GM12878 (cell line): ENCODE measurements around the gene RAPGEF6. TPM values are rescaled to one million over a fixed set of nuclear protein-coding genes. Genes with fewer than 3 reads are reported as not detected.

ENCODE experiments used
- ATAC-seq: fragments of 200-7000 bp; cut with Tn5 transposase; 3 replicates; pipeline ENCODE4 v1.9.1; 2020; ENCODE audit warnings: mild to moderate bottlenecking, moderate library complexity
- BruUV-seq: library from RNA; stranded (reverse); fragments of 400-500 nt; replicated peaks from 2 replicates; lab custom pipeline; 2021; lab: Mats Ljungman, UMichigan
- CTCF ChIA-PET: fragments of 300-600 bp; sonication (Branson Sonifier 250); formaldehyde crosslinking; extraction: SDS; loops from one replicate; lab custom pipeline; 2021; ENCODE audit warnings: inconsistent platforms; lab: Yijun Ruan, JAX
- POLR2A ChIA-PET: fragments of 350-600 bp; formaldehyde crosslinking; extraction: SDS; loops from one replicate; lab custom pipeline; 2021; ENCODE audit warnings: inconsistent platforms; lab: Charles Lee
- RAD21 ChIA-PET: fragments of 300-600 bp; sonication (Branson Sonifier 250); formaldehyde crosslinking; loops from one replicate; lab custom pipeline; 2023; ENCODE audit warnings: antibody characterized with exemption; ENCODE audit not compliant: unreplicated experiment; lab: Charles Lee
- SMC1A ChIA-PET: fragments of 300-600 bp; sonication (Branson Sonifier 250); formaldehyde crosslinking; loops from one replicate; lab custom pipeline; 2023; ENCODE audit not compliant: unreplicated experiment, uncharacterized antibody; lab: Charles Lee
- DNase-seq: peaks from one replicate; pipeline ENCODE4 v3.0.0-alpha.2; 2011; ENCODE audit warnings: low read depth, low spot score
- FAIRE-seq: peaks from 3 replicates; lab custom pipeline; 2011; peaks lifted over from hg19 to GRCh38; lab: Jason Lieb, UNC
- H2AFZ ChIP-seq: 2 replicates; pipeline ENCODE4 v1.6.0; 2011; ENCODE audit warnings: low read depth, low read length, control low read depth; ENCODE audit not compliant: control insufficient read depth
- H3K27ac ChIP-seq: 2 replicates; pipeline ENCODE4 v1.5.1; 2011; ENCODE audit warnings: control low read depth; ENCODE audit not compliant: control insufficient read depth, insufficient read depth
- H3K27me3 ChIP-seq, 2 experiments: replicated peaks in 1 of 2; 2 replicates each; pipeline versions ENCODE4 v1.6.0 to v1.6.1; 2011; ENCODE audit warnings: low read length in 1 of 2; ENCODE audit not compliant: control insufficient read depth in 2 of 2, insufficient read depth in 2 of 2
- H3K36me3 ChIP-seq, 2 experiments: 2 replicates each; pipeline ENCODE4 v1.5.1; 2011; ENCODE audit warnings: low read length in 1 of 2; ENCODE audit not compliant: control insufficient read depth in 2 of 2, insufficient read depth in 2 of 2
- H3K4me1 ChIP-seq: 2 replicates; pipeline ENCODE4 v1.6.1; 2011; ENCODE audit warnings: mild to moderate bottlenecking, low read length, moderate library complexity, mixed read lengths; ENCODE audit not compliant: control insufficient read depth, insufficient read depth
- H3K4me2 ChIP-seq: 2 replicates; pipeline ENCODE4 v1.6.0; 2011; ENCODE audit warnings: control low read depth; ENCODE audit not compliant: control insufficient read depth, insufficient read depth
- H3K4me3 ChIP-seq: fragments of 200-600 bp; sonication (generic); 2 replicates; pipeline ENCODE4 v1.5.1; 2016
- H3K79me2 ChIP-seq: 2 replicates; pipeline ENCODE4 v1.6.0; 2011; ENCODE audit warnings: low read length; ENCODE audit not compliant: control insufficient read depth, insufficient read depth
- H3K9ac ChIP-seq: 2 replicates; pipeline ENCODE4 v1.8.0; 2011; ENCODE audit warnings: low read length, control low read depth, mixed read lengths; ENCODE audit not compliant: control insufficient read depth, insufficient read depth
- H3K9me3 ChIP-seq: replicated peaks from 3 replicates; pipeline ENCODE4 v1.5.1; 2011; ENCODE audit warnings: mild to moderate bottlenecking, low read length; ENCODE audit not compliant: control insufficient read depth, insufficient read depth
- H4K20me1 ChIP-seq: 2 replicates; pipeline ENCODE4 v1.6.0; 2011; ENCODE audit not compliant: control insufficient read depth, insufficient read depth
- CEBPB ChIP-seq, 2 experiments: fragments of 150-350 bp in 1 of 2; IDR thresholded peaks; 2 replicates each; pipeline ENCODE4 v1.6.1; 2012 to 2014; ENCODE audit warnings: low read depth in 2 of 2, low read length in 2 of 2, borderline replicate concordance in 1 of 2, inconsistent platforms in 1 of 2
- CHD1 ChIP-seq: IDR thresholded peaks from 2 replicates; pipeline ENCODE4 v1.6.1; 2012; ENCODE audit warnings: low read depth, low read length, improper control_type of control experiment
- MLLT1 ChIP-seq: fragments of 450-650 bp; IDR thresholded peaks from 2 replicates; pipeline ENCODE4 v1.6.1; 2016; ENCODE audit warnings: mild to moderate bottlenecking
- MXI1 ChIP-seq: fragments of 150-350 bp; IDR thresholded peaks from 2 replicates; pipeline ENCODE4 v1.6.1; 2011; ENCODE audit warnings: low read depth, mild to moderate bottlenecking, inconsistent platforms, low read length, improper control_type of control experiment
- NR2F1 ChIP-seq: fragments of 450-650 bp; conservative IDR thresholded peaks from 2 replicates; pipeline ENCODE4 v1.6.1; 2017; ENCODE audit warnings: mild to moderate bottlenecking
- PAX5 ChIP-seq: IDR thresholded peaks from 2 replicates; pipeline ENCODE4 v1.6.1; 2011; ENCODE audit warnings: low read depth, low read length, borderline replicate concordance
- RB1 ChIP-seq: fragments of 450-650 bp; formaldehyde crosslinking; IDR thresholded peaks from 2 replicates; pipeline ENCODE4 v1.6.1; 2017; ENCODE audit warnings: mild to moderate bottlenecking, borderline replicate concordance
- RCOR1 ChIP-seq: conservative IDR thresholded peaks from 2 replicates; pipeline ENCODE4 v1.6.1; 2012; ENCODE audit warnings: low read depth, low read length, improper control_type of control experiment
- RFX5 ChIP-seq: IDR thresholded peaks from 2 replicates; pipeline ENCODE4 v1.6.1; 2011; ENCODE audit warnings: low read depth, low read length, improper control_type of control experiment
- SMC3 ChIP-seq: IDR thresholded peaks from 2 replicates; pipeline ENCODE4 v1.6.1; 2011; ENCODE audit warnings: low read length, improper control_type of control experiment, borderline replicate concordance
- SP1 ChIP-seq: IDR thresholded peaks from one replicate; pipeline ENCODE4 v1.6.1; 2011; ENCODE audit warnings: low read depth, low read length
- SRF ChIP-seq, 2 experiments: IDR thresholded peaks; 2 replicates each; pipeline ENCODE4 v1.6.1; 2011; ENCODE audit warnings: low read depth in 2 of 2, low read length in 2 of 2, mild to moderate bottlenecking in 1 of 2, moderate library complexity in 1 of 2
- STAT3 ChIP-seq: IDR thresholded peaks from 2 replicates; pipeline ENCODE4 v1.6.1; 2011; ENCODE audit warnings: low read depth, low read length, improper control_type of control experiment
- ZBTB4 ChIP-seq: fragments of 450-650 bp; formaldehyde crosslinking; IDR thresholded peaks from 2 replicates; pipeline ENCODE4 v1.4.0; 2022; ENCODE audit warnings: mild to moderate bottlenecking, moderate library complexity
- ZNF384 ChIP-seq: IDR thresholded peaks from 2 replicates; pipeline ENCODE4 v1.6.1; 2012; ENCODE audit warnings: low read depth, mild to moderate bottlenecking, low read length, improper control_type of control experiment, borderline replicate concordance
- ZNF687 ChIP-seq: fragments of 450-650 bp; IDR thresholded peaks from 2 replicates; pipeline ENCODE4 v1.6.1; 2017; ENCODE audit warnings: mild to moderate bottlenecking, moderate library complexity
- WGBS: methylation state at CpG from one replicate; pipeline ENCODE4 v1.1.6; 2016; ENCODE audit warnings: low lambda C conversion rate; ENCODE audit not compliant: insufficient replicate concordance, insufficient coverage; ENCODE audit errors: missing lambda C conversion rate; 5-methylcytosine and 5-hydroxymethylcytosine counted together
- in situ Hi-C: fragments of 300-500 bp; cut with MboI; formaldehyde crosslinking; loops from 9 replicates; pipeline ENCODE4 v1.14.3; 2018; ENCODE audit warnings: mixed read lengths
- intact Hi-C: fragments of 100-400 bp; cut with micrococcal nuclease; formaldehyde crosslinking; loops from one replicate; pipeline ENCODE4 v1.14.2; 2022; ENCODE audit not compliant: unreplicated experiment
- polyA plus RNA-seq, 11 experiments: library from polyadenylated mRNA; depleted of rRNA in 4 of 11; unstranded in 6 of 11; stranded (reverse) in 5 of 11; fragments of >200 nt; fragmentation: Nextera tagmentation in 4 of 11; fragmentation: Illumina TruSeq in 1 of 11; extraction: Ambion mirVana in 4 of 11; extraction: Trizol in 1 of 11; gene quantifications; 1 replicate in 1 of 11; 2 replicates in 10 of 11; pipeline versions ENCODE4 v1.2.1 to v1.2.3, GENCODE V29; 2011 to 2016; ENCODE audit warnings: inconsistent platforms in 2 of 11, missing spikeins in 2 of 11, low read depth in 1 of 11
- total RNA-seq, 4 experiments: library from RNA; depleted of rRNA in 3 of 4; stranded (reverse); fragments of >200 nt in 3 of 4; fragmentation: Illumina TruSeq in 1 of 4; extraction: Trizol in 1 of 4; gene quantifications; 2 replicates each; pipeline versions ENCODE4 v1.2.1 to v1.2.3, GENCODE V29; 2013 to 2021

The RAPGEF6 gene
- total and polyA plus RNA-seq, 10 of the 15 experiments (the other 5 are each of a cell fraction or from before 2014, with no cell fraction given): 2.9 to 24.0 (median 14.2) TPM

- FAIRE-seq: no peak
- no peak for DNase-seq
- Histone ChIP-seq H4K20me1 (no peaks in the 10 kb centered on the region), H3K4me1 (no peaks in the 10 kb centered on the region), H2AFZ (no peak overlapping the region), H3K27me3 (no peaks in the 10 kb centered on the region), H3K27ac (no peak overlapping the region), H3K79me2 (no peaks in the 10 kb centered on the region), H3K9me3 (no peaks in the 10 kb centered on the region), H3K9ac (no peak overlapping the region), H3K4me3 (no peak overlapping the region), H3K36me3 (peaks cover 0 to 10% of the 10 kb centered on the region in 2 experiments; a peak in 2 of 4 replicates), H3K4me2 (no peak overlapping the region)
- intact Hi-C loops (no loop called here), in situ Hi-C loops (no loop called here)
- BruUV-seq: no TSS peak
- ChIA-PET CTCF (no interaction called here), SMC1A (no interaction called here), RAD21 (no interaction called here), POLR2A (no interaction called here)
- WGBS: 81% methylated on average over 3 of the region's 3 CpGs
- no peak for ATAC-seq
- TF ChIP-seq SP1 (no peak), CEBPB (IDR thresholded peaks at IDR 0.05; ENCODE audit: borderline replicate concordance in 1 of 2, low read depth in 2 of 2, low read length in 2 of 2) (no peak), ZNF687 (no peak), SMC3 (no peak), MXI1 (no peak), SRF (IDR thresholded peaks at IDR 0.05; ENCODE audit: low read depth in 2 of 2, low read length in 2 of 2) (no peak), RB1 (no peak), RFX5 (no peak), NR2F1 (no peak), MLLT1 (no peak), RCOR1 (no peak), STAT3 (no peak), PAX5 (no peak), CHD1 (no peak), ZNF384 (no peak), ZBTB4 (CRISPR knock-in tag) (no peak)
Measured at GRCh38 chr5:131466171-131466766, 168.8 kb downstream of the RAPGEF6 start.
